Vagina (tissue), 2 donors: Measurements from ENCODE around the gene CRMP1. TPM values are rescaled to one million over a fixed set of nuclear protein-coding genes. Genes with fewer than 3 reads are reported as not detected.

Experiments
- DNase-seq, 2 donors: peaks; one replicate each; pipeline ENCODE4 v3.0.0-alpha.2; 2017; ENCODE audit errors: extremely low spot score in 2 of 2
- H3K27ac ChIP-seq: fragments of 200-600 bp; sonication (generic); one replicate; pipeline ENCODE4 v1.5.1; 2019
- H3K27me3 ChIP-seq: fragments of 200-600 bp; sonication (generic); one replicate; pipeline ENCODE4 v1.5.1; 2019
- H3K36me3 ChIP-seq, 2 donors: fragments of 200-600 bp; sonication (generic); one replicate each; pipeline ENCODE4 v1.5.1; 2017 to 2019
- H3K4me1 ChIP-seq: fragments of 200-600 bp; sonication (generic); one replicate; pipeline ENCODE4 v1.5.1; 2019
- H3K4me3 ChIP-seq, 2 donors: fragments of 200-600 bp; sonication (generic); 1 replicate in 1 of 2; 2 replicates in 1 of 2; pipeline ENCODE4 v1.5.1; 2016 to 2019
- H3K9me3 ChIP-seq: fragments of 200-600 bp; sonication (generic); one replicate; pipeline ENCODE4 v1.5.1; 2019
- POLR2A ChIP-seq, 2 donors: fragments of 450-650 bp; IDR thresholded peaks; one replicate each; pipeline ENCODE4 v1.6.1; 2017; ENCODE audit warnings: antibody characterized with exemption in 2 of 2, mild to moderate bottlenecking in 2 of 2, moderate library complexity in 2 of 2
- POLR2AphosphoS5 ChIP-seq, 2 donors: sonication (generic); formaldehyde crosslinking; IDR thresholded peaks; one replicate each; pipeline ENCODE4 v1.9.0; 2017; ENCODE audit warnings: antibody characterized with exemption in 2 of 2, mild to moderate bottlenecking in 2 of 2, low read depth in 1 of 2; ENCODE audit not compliant: insufficient read depth in 1 of 2
- intact Hi-C: fragments of 100-400 bp; cut with DNase I; formaldehyde crosslinking; loops from one replicate; pipeline ENCODE4 v1.15.1; 2023
- total RNA-seq: library from RNA; depleted of rRNA; stranded (reverse); fragments of >200 nt; gene quantifications from one replicate; pipeline ENCODE4 v1.2.3, GENCODE V29; 2016
- TF ChIP-seq, protein P1 (sequence below), 3 experiments: fragments of 450-650 bp in 2 of 3; fragments of 200-600 bp in 1 of 3; sonication (generic) in 1 of 3; IDR thresholded peaks; one replicate each; pipeline ENCODE4 v1.5.1; 2017 to 2019; ENCODE audit warnings: antibody characterized with exemption in 3 of 3, mild to moderate bottlenecking in 2 of 3, moderate library complexity in 2 of 3

CRMP1 gene
- total RNA-seq, 1 donor from 2014 or later: 3.4 TPM

DNA sequence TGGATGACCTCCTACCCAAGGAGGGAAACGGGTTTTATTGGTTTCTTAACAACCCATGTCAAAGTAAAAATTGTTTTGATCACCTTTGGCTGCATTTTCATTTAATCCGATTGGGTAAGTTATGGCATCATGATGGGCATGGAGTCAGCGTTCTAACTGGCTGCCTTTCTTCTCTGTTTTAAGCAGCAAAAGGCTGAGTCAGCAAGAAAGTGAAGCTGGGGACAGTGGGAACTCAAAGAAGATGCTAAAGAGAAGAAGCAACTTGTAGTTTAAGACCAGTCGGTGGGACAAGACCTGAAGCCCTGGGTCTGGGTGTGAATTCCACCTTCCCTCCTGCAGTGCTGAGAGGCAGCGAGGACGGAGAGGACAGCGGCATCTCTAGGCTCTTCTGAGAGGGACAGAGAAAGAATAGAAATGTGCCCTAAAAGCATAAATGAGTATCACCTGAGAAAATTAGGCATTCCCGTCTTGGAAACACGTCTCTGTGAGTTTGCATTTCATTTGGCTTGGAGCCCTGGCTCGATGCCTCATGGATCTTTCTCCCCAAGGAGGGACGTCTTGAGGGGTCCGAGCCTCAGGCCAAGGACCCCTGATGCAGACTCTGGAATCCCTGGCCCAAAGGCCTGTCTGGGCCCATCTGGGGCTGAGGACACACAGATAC, 82.0 kb downstream of the CRMP1 start:
- no peak overlapping the region for H3K4me3 ChIP-seq
- intact Hi-C loops: no loop called here
- no peaks in the 10 kb centered on the region for H3K27me3 ChIP-seq
- no peak overlapping the region for H3K27ac ChIP-seq
- H3K9me3 ChIP-seq: no peaks in the 10 kb centered on the region
- no peak for DNase-seq
- TF ChIP-seq POLR2A (IDR thresholded peaks at IDR 0.05) (no peak), POLR2AphosphoS5 (IDR thresholded peaks at IDR 0.05; ENCODE audit: insufficient read depth in 1 of 2, low read depth in 1 of 2) (no peak)
- TF ChIP-seq, protein P1, sequence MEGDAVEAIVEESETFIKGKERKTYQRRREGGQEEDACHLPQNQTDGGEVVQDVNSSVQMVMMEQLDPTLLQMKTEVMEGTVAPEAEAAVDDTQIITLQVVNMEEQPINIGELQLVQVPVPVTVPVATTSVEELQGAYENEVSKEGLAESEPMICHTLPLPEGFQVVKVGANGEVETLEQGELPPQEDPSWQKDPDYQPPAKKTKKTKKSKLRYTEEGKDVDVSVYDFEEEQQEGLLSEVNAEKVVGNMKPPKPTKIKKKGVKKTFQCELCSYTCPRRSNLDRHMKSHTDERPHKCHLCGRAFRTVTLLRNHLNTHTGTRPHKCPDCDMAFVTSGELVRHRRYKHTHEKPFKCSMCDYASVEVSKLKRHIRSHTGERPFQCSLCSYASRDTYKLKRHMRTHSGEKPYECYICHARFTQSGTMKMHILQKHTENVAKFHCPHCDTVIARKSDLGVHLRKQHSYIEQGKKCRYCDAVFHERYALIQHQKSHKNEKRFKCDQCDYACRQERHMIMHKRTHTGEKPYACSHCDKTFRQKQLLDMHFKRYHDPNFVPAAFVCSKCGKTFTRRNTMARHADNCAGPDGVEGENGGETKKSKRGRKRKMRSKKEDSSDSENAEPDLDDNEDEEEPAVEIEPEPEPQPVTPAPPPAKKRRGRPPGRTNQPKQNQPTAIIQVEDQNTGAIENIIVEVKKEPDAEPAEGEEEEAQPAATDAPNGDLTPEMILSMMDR (IDR thresholded peaks at IDR 0.05): no peak
- peaks cover 0 to 29% of the 10 kb centered on the region in 2 donors for H3K36me3 ChIP-seq
- H3K4me1 ChIP-seq: no peaks in the 10 kb centered on the region

DNA sequence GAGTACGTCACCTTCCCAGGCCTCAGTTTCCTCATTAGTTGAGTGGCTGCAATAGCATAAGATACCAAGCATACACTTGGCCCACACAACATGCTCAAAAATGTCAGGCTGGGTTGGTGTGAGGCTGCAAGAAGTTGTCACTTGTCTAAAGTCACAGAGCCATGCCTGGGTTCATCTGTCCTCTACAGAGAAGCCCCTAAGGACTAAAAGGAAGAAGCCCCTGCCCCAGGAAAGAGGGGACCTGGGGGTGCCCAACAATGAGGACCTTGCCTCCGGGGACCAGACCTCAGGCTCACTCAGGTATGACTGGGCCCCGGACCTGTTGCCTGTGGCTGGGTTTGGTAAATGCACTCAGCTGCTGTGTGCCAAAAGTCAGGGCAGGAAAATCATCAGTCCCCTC, 82.7 kb downstream of the CRMP1 start:
- intact Hi-C loops: no loop called here
- no peaks in the 10 kb centered on the region for H3K27me3 ChIP-seq
- no peak overlapping the region for H3K4me3 ChIP-seq
- H3K36me3 ChIP-seq: peaks cover 0 to 33% of the 10 kb centered on the region in 2 donors
- no peak overlapping the region for H3K27ac ChIP-seq
- TF ChIP-seq POLR2AphosphoS5 (IDR thresholded peaks at IDR 0.05; ENCODE audit: insufficient read depth in 1 of 2, low read depth in 1 of 2) (no peak), POLR2A (IDR thresholded peaks at IDR 0.05) (no peak)
- TF ChIP-seq, protein P1 (IDR thresholded peaks at IDR 0.05): no peak
- no peaks in the 10 kb centered on the region for H3K9me3 ChIP-seq
- no peaks in the 10 kb centered on the region for H3K4me1 ChIP-seq
- DNase-seq: no peak

DNA sequence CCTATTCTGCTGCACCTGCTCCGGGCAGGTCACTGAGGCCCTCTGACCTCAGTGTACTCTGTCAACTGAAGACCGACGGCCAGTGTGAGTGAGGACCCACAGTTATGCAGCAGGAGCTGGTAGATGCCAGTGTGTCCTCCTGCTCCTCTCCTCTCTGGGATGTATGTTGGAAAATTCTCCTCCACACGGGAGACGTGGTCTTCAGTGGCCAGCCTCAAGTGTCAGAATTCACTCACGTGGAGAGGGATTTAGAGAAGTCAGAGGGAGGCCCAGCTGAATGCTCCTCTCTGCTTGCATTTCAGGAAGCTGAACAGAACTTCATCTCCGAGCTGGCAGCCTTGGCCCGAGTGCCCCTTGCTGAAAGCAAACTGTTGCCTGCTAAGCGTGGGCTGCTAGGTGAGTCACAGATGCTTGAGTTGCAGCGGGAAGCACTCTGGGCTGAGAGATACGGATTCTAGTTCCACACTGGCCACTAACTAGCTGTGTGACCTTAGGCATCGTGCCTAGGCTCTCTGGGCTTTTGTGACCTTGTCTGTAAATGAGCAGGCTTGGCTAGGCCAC, 83.6 kb downstream of the CRMP1 start:
- H3K27ac ChIP-seq: no peak overlapping the region
- no peaks in the 10 kb centered on the region for H3K9me3 ChIP-seq
- intact Hi-C loops: no loop called here
- peaks cover 0 to 39% of the 10 kb centered on the region in 2 donors for H3K36me3 ChIP-seq
- H3K27me3 ChIP-seq: no peaks in the 10 kb centered on the region
- TF ChIP-seq, protein P1 (IDR thresholded peaks at IDR 0.05): no peak
- DNase-seq: no peak
- no peaks in the 10 kb centered on the region for H3K4me1 ChIP-seq
- no peak overlapping the region for H3K4me3 ChIP-seq

DNA sequence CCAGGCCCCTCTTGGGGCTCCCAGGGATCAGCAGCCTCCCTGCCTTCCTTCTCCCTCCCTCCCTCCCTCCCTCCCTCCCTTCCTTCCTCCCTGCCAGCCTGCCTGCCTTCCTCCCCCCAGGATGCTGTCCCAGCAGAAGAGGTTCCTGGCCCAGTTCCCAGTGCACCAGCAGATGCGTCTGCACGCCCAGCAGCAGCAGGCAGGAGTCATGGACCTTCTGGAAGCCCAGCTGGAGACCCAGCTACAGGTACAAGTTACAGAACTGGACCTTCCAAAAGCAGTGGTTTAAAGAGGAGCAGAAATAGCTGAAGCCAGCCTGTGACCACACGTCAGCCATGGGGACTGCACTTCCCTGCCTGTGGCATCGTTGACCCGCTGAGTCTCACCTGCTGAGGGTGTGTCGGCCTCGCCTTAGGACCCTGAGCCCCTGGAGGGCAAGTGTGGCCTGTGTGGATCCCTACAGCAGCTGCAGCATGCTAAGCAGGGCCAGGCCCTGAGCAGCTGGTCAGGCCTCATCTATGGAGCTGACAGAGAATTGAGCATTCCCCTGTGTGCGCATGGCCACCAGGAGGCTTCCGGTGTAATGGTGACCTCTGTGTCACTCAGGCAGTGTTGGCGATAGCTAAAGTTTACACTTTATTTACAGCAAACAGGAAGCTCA, 84.7 kb downstream of the CRMP1 start:
- H3K27ac ChIP-seq: no peak overlapping the region
- no peak overlapping the region for H3K4me3 ChIP-seq
- no peak for DNase-seq
- no peaks in the 10 kb centered on the region for H3K27me3 ChIP-seq
- TF ChIP-seq POLR2A (IDR thresholded peaks at IDR 0.05): no peak
- TF ChIP-seq, protein P1 (IDR thresholded peaks at IDR 0.05): no peak
- no peak for TF ChIP-seq POLR2AphosphoS5 (IDR thresholded peaks at IDR 0.05; ENCODE audit: insufficient read depth in 1 of 2, low read depth in 1 of 2)
- intact Hi-C loops: no loop called here
- H3K4me1 ChIP-seq: no peaks in the 10 kb centered on the region
- peaks cover 0 to 39% of the 10 kb centered on the region in 2 donors for H3K36me3 ChIP-seq
- H3K9me3 ChIP-seq: no peaks in the 10 kb centered on the region

DNA sequence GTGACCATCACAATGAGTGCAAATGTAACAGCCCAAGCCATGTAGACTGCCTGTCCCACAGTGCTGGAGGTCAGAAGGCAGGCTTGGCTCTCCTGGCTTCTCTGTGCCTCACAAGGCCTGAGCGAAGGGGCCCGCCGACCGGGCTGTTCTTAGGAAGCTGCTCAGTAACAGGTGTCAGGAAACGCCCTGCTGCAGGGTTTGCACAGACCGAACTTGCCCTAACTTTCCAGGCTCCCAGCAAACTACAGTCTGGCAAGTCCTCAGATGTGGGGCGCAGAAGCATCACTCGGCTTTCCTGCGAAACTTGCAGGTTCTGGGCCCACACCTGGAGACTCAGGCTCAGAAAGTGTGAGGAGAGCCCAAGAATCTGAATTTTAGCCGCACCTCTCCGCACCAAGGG, 87.6 kb downstream of the CRMP1 start:
- peaks cover 0 to 23% of the 10 kb centered on the region in 2 donors for H3K36me3 ChIP-seq
- intact Hi-C loops: no loop called here
- no peaks in the 10 kb centered on the region for H3K9me3 ChIP-seq
- DNase-seq: no peak
- H3K4me1 ChIP-seq: no peaks in the 10 kb centered on the region
- H3K4me3 ChIP-seq: no peak overlapping the region
- H3K27me3 ChIP-seq: no peaks in the 10 kb centered on the region
- TF ChIP-seq, protein P1 (IDR thresholded peaks at IDR 0.05): no peak
- TF ChIP-seq POLR2AphosphoS5 (IDR thresholded peaks at IDR 0.05; ENCODE audit: insufficient read depth in 1 of 2, low read depth in 1 of 2) (no peak), POLR2A (IDR thresholded peaks at IDR 0.05) (no peak)
- H3K27ac ChIP-seq: no peak overlapping the region
